SW480 (cell line): Measurements from ENCODE around the gene SHC3.
"Not testable (repeated sequence)": the region's sequence is repeated elsewhere in the genome, so short reads cannot be mapped to it uniquely, and the experiment has no call there.

ENCODE experiments used
- DNase-seq: peaks from one replicate; pipeline ENCODE4 v3.0.0-alpha.2; 2016; ENCODE audit warnings: low spot score

Gene SHC3

GRCh38 chr9:89177944-89178829 is at the start of gene SHC3:
Gene SHC3 (minus strand): TSS chr9:89178818. CDS start chr9:89178460, 358 bp downstream.
- DNase-seq = no peak

GRCh38 chr9:89225991-89226471 is 47.4 kb upstream of the SHC3 start:
- no peak for DNase-seq

GRCh38 chr9:89225587-89225986 is 47.0 kb upstream of the SHC3 start:
- no peak for DNase-seq

GRCh38 chr9:89225036-89225435 is 46.4 kb upstream of the SHC3 start:
- DNase-seq = no peak

- DNase-seq = no peak
Measured at GRCh38 chr9:89224633-89225032, 46.0 kb upstream of the SHC3 start.

- no peak for DNase-seq
Measured at GRCh38 chr9:89223396-89223977, 44.9 kb upstream of the SHC3 start.

- no peak for DNase-seq
Measured at GRCh38 chr9:89219637-89220036, 41.0 kb upstream of the SHC3 start.

GRCh38 chr9:89218040-89218928 is 39.7 kb upstream of the SHC3 start:
- DNase-seq = no peak

- DNase-seq = no peak
Measured at GRCh38 chr9:89215342-89215741, 36.7 kb upstream of the SHC3 start.

GRCh38 chr9:89213396-89213880 is 34.8 kb upstream of the SHC3 start:
- DNase-seq = no peak

- no peak for DNase-seq
Measured at GRCh38 chr9:89212171-89212570, 33.6 kb upstream of the SHC3 start.

GRCh38 chr9:89209311-89209710 is 30.7 kb upstream of the SHC3 start:
- DNase-seq = not testable (repeated sequence)

- DNase-seq = no peak
Measured at GRCh38 chr9:89207026-89207425, 28.4 kb upstream of the SHC3 start.

- DNase-seq = no peak
Measured at GRCh38 chr9:89204801-89205200, 26.2 kb upstream of the SHC3 start.

- no peak for DNase-seq
Measured at GRCh38 chr9:89195131-89195797, 16.6 kb upstream of the SHC3 start.

GRCh38 chr9:89194421-89195130 is 16.0 kb upstream of the SHC3 start:
- no peak for DNase-seq

- no peak for DNase-seq
Measured at GRCh38 chr9:89191004-89191403, 12.4 kb upstream of the SHC3 start.

- no peak for DNase-seq
Measured at GRCh38 chr9:89189215-89189614, 10.6 kb upstream of the SHC3 start.

GRCh38 chr9:89187950-89188349 is 9.3 kb upstream of the SHC3 start:
- DNase-seq = no peak

GRCh38 chr9:89187541-89187940 is 8.9 kb upstream of the SHC3 start:
- no peak for DNase-seq

GRCh38 chr9:89186960-89187359 is 8.3 kb upstream of the SHC3 start:
- no peak for DNase-seq
